GM12873 (cell line): ENCODE measurements around the gene WNT5B.

Experiments
- TF ChIP-seq, protein P1 (sequence below): IDR thresholded peaks from 2 replicates; pipeline ENCODE4 v1.5.1; 2012; ENCODE audit warnings: low read depth, mild to moderate bottlenecking, moderate library complexity, low read length, control low read depth; ENCODE audit not compliant: insufficient read depth; ENCODE audit errors: missing control alignments

WNT5B gene

DNA sequence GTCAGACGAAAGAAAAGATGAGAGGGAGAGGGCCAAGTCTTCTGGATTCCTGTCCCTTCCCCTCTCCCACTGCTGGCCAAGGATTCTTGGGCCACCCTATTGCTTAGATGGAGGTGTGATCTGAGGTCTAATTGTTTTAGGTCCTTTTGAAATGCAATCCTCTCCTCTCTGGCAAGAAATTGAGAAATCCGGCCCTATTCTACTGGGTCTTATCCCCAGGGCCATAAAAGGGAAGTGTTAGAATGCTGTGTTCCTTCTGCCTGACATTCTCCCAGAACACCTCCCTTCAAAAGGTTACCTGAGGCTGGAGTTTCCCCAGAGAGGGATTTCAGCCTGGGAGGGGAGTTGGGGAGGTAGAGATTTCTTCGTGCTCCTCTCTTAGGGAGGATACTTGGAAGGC lies 4.4 kb downstream of the WNT5B start:
- TF ChIP-seq, protein P1, sequence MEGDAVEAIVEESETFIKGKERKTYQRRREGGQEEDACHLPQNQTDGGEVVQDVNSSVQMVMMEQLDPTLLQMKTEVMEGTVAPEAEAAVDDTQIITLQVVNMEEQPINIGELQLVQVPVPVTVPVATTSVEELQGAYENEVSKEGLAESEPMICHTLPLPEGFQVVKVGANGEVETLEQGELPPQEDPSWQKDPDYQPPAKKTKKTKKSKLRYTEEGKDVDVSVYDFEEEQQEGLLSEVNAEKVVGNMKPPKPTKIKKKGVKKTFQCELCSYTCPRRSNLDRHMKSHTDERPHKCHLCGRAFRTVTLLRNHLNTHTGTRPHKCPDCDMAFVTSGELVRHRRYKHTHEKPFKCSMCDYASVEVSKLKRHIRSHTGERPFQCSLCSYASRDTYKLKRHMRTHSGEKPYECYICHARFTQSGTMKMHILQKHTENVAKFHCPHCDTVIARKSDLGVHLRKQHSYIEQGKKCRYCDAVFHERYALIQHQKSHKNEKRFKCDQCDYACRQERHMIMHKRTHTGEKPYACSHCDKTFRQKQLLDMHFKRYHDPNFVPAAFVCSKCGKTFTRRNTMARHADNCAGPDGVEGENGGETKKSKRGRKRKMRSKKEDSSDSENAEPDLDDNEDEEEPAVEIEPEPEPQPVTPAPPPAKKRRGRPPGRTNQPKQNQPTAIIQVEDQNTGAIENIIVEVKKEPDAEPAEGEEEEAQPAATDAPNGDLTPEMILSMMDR: no peak

DNA sequence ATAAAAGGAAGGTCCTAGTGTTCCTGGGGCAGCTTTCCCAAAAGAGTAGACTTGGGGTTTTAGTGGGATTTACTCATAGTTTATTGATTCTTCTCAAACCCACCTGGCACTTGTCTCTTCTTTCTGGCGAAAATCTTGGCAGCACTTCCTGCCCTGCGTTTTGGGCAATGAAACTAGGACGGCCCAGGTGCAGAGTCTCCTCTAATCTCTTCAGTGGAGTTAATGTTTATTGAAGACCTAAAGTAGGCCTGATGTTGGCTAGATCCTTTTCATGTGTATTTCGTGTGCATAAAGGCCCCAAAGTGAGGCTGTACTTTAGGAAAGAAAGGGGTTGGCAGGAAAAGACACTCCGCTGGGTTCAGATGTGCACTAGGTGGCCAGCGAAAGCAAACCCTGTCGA lies 5.1 kb downstream of the WNT5B start:
- TF ChIP-seq, protein P1: no peak

DNA sequence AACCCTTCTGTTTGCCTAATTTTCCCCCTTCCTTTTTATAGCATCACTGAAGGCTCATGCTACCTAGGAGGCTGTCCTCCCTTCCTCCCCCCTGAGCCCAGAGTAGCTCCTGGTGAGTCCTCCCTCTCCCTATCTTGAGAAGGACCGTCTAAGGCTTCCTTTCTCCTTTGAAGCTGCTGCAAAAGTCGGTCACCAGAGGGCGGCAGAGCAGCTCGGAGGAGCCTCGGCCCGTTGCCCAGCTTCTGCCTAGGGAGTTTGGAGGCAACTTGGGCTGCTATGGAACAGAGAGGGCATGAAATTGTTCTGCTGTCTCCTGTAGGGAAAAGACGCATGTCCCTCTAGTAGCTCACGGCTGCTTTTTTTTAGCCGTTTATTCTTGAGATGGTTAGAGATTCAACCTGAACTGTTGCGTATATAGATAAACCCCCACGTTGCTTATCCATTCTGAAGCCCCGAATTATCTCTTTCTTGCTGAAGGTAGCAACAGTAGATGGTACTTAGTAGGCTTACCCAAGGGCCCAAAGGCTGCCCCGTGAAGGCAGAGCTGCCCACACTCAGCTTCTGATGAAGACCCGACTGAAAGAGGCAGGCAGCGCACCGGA lies 5.7 kb downstream of the WNT5B start:
- TF ChIP-seq, protein P1: peak; percentile 83

DNA sequence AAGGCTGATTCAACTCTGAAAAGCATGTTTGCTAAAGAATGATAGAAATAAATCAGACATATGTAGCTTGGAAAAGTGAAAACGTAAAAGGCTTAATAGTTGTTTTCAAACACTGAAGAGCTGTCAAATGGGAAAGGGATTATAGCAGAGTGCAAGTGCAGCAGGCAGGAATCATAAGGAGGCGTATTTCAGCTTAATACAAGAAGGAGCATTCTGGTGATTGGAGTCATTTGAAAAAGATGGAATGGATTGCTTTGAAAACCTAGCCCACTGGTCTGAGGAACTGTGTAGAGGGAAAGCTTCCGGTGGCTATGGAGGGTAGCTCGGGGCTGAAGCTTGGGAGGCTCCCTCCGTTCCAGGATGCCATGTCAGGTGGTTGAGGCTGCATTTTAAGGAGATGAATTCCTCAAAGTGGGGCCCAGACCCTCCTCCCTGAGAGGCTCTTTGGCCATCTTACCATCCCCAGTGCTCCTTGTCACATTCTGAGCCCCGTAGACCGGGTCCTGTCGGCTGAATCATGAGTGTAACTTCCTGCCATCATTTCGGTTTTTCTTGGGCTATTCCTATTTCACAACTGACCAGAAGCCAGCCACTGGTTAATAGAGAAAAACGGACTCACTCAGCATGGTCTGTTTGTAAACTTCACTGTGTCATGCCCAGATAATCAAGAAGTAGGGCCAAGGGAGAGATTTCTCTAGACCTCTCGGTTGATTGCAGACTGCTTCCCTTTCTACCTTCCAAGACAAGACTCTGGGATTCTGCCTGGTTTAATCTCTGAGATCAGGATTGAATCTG lies 6.5 kb downstream of the WNT5B start:
- TF ChIP-seq, protein P1: no peak

DNA sequence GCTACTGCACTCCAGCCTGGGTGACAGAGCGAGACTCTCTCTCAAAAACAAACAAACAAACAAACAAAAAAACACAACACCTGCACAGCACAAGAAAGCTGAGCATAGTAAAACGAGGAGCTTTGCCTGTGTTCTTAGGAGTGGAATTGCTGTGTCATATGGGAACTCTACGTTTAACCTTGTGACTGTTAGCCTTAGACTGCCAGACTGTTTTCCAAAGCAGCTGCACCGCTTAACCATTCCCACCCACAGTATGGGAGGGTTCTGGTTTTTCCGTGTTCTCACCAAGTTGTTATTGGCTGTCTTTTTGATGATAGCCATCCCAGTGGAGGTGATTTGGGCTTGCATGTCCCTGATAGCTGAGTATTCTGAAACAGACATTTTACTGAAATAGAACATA lies 9.2 kb downstream of the WNT5B start:
- TF ChIP-seq, protein P1: no peak

DNA sequence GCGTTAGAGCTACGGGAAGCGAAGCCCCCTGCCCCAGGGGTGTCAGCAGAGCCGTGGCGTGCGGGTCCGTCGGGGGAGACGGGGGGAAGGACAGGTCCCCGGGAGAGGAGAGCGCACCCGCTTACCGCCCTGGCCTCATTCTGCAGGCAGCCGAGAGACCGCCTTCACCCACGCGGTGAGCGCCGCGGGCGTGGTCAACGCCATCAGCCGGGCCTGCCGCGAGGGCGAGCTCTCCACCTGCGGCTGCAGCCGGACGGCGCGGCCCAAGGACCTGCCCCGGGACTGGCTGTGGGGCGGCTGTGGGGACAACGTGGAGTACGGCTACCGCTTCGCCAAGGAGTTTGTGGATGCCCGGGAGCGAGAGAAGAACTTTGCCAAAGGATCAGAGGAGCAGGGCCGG lies 10.5 kb downstream of the WNT5B start:
- TF ChIP-seq, protein P1: no peak

DNA sequence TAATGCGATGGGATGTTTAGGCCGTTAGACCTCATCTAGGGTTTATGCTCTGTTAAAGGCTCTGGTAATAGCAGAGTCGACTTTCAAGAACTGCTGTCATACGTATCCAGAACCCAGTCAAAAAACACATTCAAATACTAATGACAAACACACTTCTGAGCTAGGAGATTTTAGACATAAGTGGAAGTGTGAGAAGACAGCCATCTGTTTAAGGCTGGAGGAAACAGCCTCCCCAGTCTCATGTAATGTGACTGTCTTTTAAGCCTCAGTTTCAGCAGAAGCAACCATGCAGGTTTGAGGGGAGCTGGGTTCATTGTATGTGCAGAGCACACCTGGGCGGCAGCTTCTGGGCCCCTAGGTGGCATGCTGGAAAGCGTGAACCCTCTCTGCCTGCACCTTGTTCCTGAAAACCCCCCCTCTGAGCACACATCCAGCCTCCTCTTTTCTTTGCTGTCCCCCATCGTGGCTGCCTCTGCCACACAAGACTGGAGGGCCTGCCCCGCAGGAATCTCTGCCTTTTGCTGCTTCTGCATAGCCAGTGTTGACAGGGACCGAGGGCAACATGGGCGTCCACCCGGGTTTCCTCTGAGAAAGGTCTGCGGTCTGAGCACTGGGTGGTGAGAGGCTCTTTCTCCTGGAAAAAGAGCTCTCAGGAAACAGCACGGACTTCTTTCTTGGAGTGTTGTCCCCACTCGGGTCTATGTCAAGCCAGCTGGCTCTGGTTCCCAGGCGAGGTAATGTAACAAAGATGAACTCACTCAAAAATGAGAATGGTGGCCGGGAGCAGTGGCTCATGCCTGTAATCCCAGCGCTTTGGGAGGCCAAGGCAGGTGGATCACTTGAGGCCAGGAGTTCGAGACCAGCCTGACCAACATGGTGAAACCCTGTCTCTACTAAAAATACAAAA lies 11.6 kb downstream of the WNT5B start:
- TF ChIP-seq, protein P1: no peak
